Testis (tissue), 2 donors: ENCODE measurements around the gene PDE7B.

ENCODE experiments used
- POLR2A ChIP-seq: fragments of 450-650 bp; IDR thresholded peaks from one replicate; pipeline ENCODE4 v1.6.1; 2017; ENCODE audit warnings: antibody characterized with exemption, mild to moderate bottlenecking, moderate library complexity
- TF ChIP-seq, protein P1 (sequence below), 3 experiments: fragments of 450-650 bp in 2 of 3; fragments of 200-600 bp in 1 of 3; sonication (generic) in 1 of 3; IDR thresholded peaks; one replicate each; pipeline ENCODE4 v1.5.1; 2016 to 2019; ENCODE audit warnings: antibody characterized with exemption in 3 of 3, mild to moderate bottlenecking in 2 of 3, moderate library complexity in 1 of 3

DNA sequence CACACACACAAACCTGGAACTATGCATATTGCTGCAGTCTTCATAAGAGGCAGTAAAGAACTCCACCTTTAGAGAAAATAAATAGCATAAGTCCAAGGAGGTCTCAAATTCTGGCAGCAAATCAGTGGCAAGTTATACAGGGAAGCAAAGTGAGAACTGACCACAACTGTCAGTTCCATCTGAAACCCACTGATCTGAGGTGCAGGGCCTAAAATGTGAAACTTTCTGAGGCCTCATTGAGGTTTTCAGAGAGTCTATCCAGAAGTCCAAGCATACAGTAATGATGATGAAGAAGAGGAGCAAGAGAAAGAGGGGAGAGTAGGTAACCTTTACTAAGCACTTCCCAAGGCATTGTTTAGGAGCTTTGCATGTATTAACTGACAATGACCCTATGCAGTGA is 362.4 kb downstream of the PDE7B start:
- TF ChIP-seq, protein P1, sequence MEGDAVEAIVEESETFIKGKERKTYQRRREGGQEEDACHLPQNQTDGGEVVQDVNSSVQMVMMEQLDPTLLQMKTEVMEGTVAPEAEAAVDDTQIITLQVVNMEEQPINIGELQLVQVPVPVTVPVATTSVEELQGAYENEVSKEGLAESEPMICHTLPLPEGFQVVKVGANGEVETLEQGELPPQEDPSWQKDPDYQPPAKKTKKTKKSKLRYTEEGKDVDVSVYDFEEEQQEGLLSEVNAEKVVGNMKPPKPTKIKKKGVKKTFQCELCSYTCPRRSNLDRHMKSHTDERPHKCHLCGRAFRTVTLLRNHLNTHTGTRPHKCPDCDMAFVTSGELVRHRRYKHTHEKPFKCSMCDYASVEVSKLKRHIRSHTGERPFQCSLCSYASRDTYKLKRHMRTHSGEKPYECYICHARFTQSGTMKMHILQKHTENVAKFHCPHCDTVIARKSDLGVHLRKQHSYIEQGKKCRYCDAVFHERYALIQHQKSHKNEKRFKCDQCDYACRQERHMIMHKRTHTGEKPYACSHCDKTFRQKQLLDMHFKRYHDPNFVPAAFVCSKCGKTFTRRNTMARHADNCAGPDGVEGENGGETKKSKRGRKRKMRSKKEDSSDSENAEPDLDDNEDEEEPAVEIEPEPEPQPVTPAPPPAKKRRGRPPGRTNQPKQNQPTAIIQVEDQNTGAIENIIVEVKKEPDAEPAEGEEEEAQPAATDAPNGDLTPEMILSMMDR (IDR thresholded peaks at IDR 0.05), result no peak
- TF ChIP-seq POLR2A, result no peak
